ENCODE results near the gene ADI1. TPM values are rescaled to one million over a fixed set of nuclear protein-coding genes. Genes with fewer than 3 reads are reported as not detected.

ADI1 gene
- total and polyA plus RNA-seq, 2 experiments from 2014 or later = 15.3 to 65.9 TPM

GRCh38 chr2:3534251-3534814 is 15.0 kb upstream of the ADI1 start:
- no peaks in the 10 kb centered on the region for H3K27me3 ChIP-seq
- no peaks in the 10 kb centered on the region for H3K9me3 ChIP-seq (ENCODE audit: low read depth)
- no peak for DNase-seq (ENCODE audit: low read depth in 1 of 2, low spot score in 1 of 2)
- H3K27ac ChIP-seq = no peak overlapping the region
- H3K4me3 ChIP-seq = no peak overlapping the region
- TF ChIP-seq CTCF (IDR thresholded peaks at IDR 0.05; ENCODE audit: low read depth, low read length) = no peak
- H3K4me1 ChIP-seq (ENCODE audit: low read depth) = peaks cover 8% of the 10 kb centered on the region
- H3K36me3 ChIP-seq = no peaks in the 10 kb centered on the region

- no peak for DNase-seq (ENCODE audit: low read depth in 1 of 2, low spot score in 1 of 2)
- no peak for TF ChIP-seq CTCF (IDR thresholded peaks at IDR 0.05; ENCODE audit: low read depth, low read length)
- no peaks in the 10 kb centered on the region for H3K36me3 ChIP-seq
- H3K4me3 ChIP-seq = no peak overlapping the region
- peaks cover 8% of the 10 kb centered on the region for H3K4me1 ChIP-seq (ENCODE audit: low read depth)
- H3K27me3 ChIP-seq = no peaks in the 10 kb centered on the region
- no peak overlapping the region for H3K27ac ChIP-seq
- H3K9me3 ChIP-seq (ENCODE audit: low read depth) = no peaks in the 10 kb centered on the region
Observed at GRCh38 chr2:3533836-3534235, 14.5 kb upstream of the ADI1 start.

- H3K9me3 ChIP-seq (ENCODE audit: low read depth) = no peaks in the 10 kb centered on the region
- no peak for TF ChIP-seq CTCF (IDR thresholded peaks at IDR 0.05; ENCODE audit: low read depth, low read length)
- H3K4me1 ChIP-seq (ENCODE audit: low read depth) = peaks cover 8% of the 10 kb centered on the region
- H3K27me3 ChIP-seq = no peaks in the 10 kb centered on the region
- no peak for DNase-seq (ENCODE audit: low read depth in 1 of 2, low spot score in 1 of 2)
- H3K36me3 ChIP-seq = no peaks in the 10 kb centered on the region
- no peak overlapping the region for H3K4me3 ChIP-seq
- H3K27ac ChIP-seq = no peak overlapping the region
Observed at GRCh38 chr2:3532941-3533340, 13.6 kb upstream of the ADI1 start.

GRCh38 chr2:3529316-3530025 is 10.1 kb upstream of the ADI1 start:
- Histone ChIP-seq H3K4me3 (no peak overlapping the region), H3K27me3 (no peaks in the 10 kb centered on the region), H3K9me3 (ENCODE audit: low read depth) (no peaks in the 10 kb centered on the region), H3K27ac (no peak overlapping the region), H3K36me3 (no peaks in the 10 kb centered on the region), H3K4me1 (ENCODE audit: low read depth) (peaks cover 21% of the 10 kb centered on the region)
- DNase-seq (ENCODE audit: low read depth in 1 of 2, low spot score in 1 of 2) = no peak
- no peak for TF ChIP-seq CTCF (IDR thresholded peaks at IDR 0.05; ENCODE audit: low read depth, low read length)

GRCh38 chr2:3527886-3528785 is 8.8 kb upstream of the ADI1 start:
- Histone ChIP-seq H3K4me3 (no peak overlapping the region), H3K27me3 (no peaks in the 10 kb centered on the region), H3K27ac (no peak overlapping the region), H3K36me3 (no peaks in the 10 kb centered on the region), H3K9me3 (ENCODE audit: low read depth) (no peaks in the 10 kb centered on the region), H3K4me1 (ENCODE audit: low read depth) (peaks cover 32% of the 10 kb centered on the region)
- TF ChIP-seq CTCF (IDR thresholded peaks at IDR 0.05; ENCODE audit: low read depth, low read length) = no peak
- no peak for DNase-seq (ENCODE audit: low read depth in 1 of 2, low spot score in 1 of 2)

All from cardiac muscle cell (in vitro differentiated cells and primary cell).